H1 (cell line): ENCODE measurements around the gene ZNF74.

Source experiments
- BACH1 ChIP-seq: IDR thresholded peaks from 2 replicates; pipeline ENCODE4 v1.6.1; 2012; ENCODE audit warnings: low read length, improper control_type of control experiment
- CTCF ChIP-seq, 3 experiments: IDR thresholded peaks; 1 replicate in 2 of 3; 2 replicates in 1 of 3; pipeline versions ENCODE4 v1.5.1 to v1.6.1; 2011; ENCODE audit warnings: low read length in 3 of 3, mild to moderate bottlenecking in 3 of 3, inconsistent platforms in 2 of 3, low read depth in 1 of 3, moderate library complexity in 1 of 3; ENCODE audit not compliant: insufficient read depth in 1 of 3; ENCODE audit errors: control extremely low read depth in 1 of 3
- POLR2A ChIP-seq, 2 experiments: IDR thresholded peaks; 1 replicate in 1 of 2; 2 replicates in 1 of 2; pipeline ENCODE4 v1.6.1; 2011; ENCODE audit warnings: low read depth in 2 of 2, low read length in 2 of 2, mild to moderate bottlenecking in 2 of 2; ENCODE audit errors: control extremely low read depth in 1 of 2
- SIX5 ChIP-seq: IDR thresholded peaks from 2 replicates; pipeline ENCODE4 v1.6.1; 2011; ENCODE audit warnings: mild to moderate bottlenecking, low read depth, low read length
- TF ChIP-seq, protein P1 (sequence below): IDR thresholded peaks from 2 replicates; pipeline ENCODE4 v1.6.1; 2012; ENCODE audit warnings: inconsistent platforms

DNA sequence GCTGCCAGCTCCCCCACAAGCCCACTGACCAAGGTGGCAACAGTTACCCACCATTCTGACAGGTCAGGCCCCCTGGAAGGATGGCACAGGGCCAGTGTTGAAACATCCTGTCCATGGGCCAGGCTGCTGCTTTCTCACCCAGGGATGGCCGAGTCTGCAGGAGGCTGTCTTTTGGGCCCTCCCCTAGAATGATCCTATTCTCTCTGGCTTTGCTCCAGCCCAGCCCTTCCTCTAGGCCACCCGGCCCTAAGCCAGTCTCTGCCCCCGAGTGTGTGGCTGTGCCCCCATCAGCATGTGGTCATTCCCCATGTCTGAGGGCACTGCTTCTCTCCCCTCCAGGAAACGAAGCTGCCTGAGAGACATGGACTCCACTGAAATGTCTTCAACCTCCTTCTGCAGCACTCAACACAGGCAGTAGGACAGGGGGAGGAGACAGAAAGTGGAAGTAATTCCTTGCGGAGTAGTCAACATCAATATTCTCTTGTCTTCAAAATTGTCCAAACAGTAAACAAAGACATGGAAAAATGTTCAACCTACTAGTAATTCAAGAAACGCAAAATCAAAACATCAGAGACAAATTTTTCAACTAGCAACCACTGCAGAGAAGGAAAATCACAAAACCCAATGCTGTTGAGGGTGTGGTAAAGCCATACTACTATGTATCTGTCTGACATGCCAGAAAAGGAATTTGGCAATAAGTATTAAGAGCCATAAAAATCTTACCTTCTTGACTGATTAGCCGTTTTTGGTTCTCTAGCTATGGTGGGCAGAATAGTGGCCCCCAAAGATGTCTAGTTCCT is 48.7 kb downstream of the ZNF74 start:
- TF ChIP-seq POLR2A (IDR thresholded peaks at IDR 0.05; ENCODE audit: control extremely low read depth in 1 of 2, low read depth in 2 of 2, low read length in 2 of 2) = no peak
- no peak for TF ChIP-seq CTCF (IDR thresholded peaks at IDR 0.05; ENCODE audit: control extremely low read depth in 1 of 3, insufficient read depth in 1 of 3, low read depth in 1 of 3, low read length in 3 of 3)
- TF ChIP-seq, protein P1, sequence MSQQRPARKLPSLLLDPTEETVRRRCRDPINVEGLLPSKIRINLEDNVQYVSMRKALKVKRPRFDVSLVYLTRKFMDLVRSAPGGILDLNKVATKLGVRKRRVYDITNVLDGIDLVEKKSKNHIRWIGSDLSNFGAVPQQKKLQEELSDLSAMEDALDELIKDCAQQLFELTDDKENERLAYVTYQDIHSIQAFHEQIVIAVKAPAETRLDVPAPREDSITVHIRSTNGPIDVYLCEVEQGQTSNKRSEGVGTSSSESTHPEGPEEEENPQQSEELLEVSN = no peak
- no peak for TF ChIP-seq SIX5
- no peak for TF ChIP-seq BACH1
